Neural crest cell (in vitro differentiated cells): Measurements from ENCODE around the gene CDC42BPB. TPM values are rescaled to one million over a fixed set of nuclear protein-coding genes. Genes with fewer than 3 reads are reported as not detected.

Experiments used
- DNase-seq: peaks from one replicate; pipeline ENCODE4 v3.0.0; 2021; ENCODE audit warnings: low read depth, mixed read lengths, low spot score
- H3K27ac Mint-ChIP-seq: one replicate; pipeline ENCODE4 v1.8.0; 2021; ENCODE audit warnings: mild to moderate bottlenecking, mixed read lengths; ENCODE audit not compliant: unreplicated experiment
- H3K27me3 Mint-ChIP-seq: 2 replicates; pipeline ENCODE4 v1.8.0; 2021; ENCODE audit warnings: low read depth, mild to moderate bottlenecking, mixed read lengths
- H3K36me3 Mint-ChIP-seq: 2 replicates; pipeline ENCODE4 v1.8.0; 2021; ENCODE audit warnings: low read depth, mild to moderate bottlenecking, mixed read lengths
- H3K4me1 Mint-ChIP-seq: 2 replicates; pipeline ENCODE4 v1.8.0; 2021; ENCODE audit warnings: mixed read lengths
- H3K4me3 Mint-ChIP-seq: one replicate; pipeline ENCODE4 v1.8.0; 2021; ENCODE audit warnings: mild to moderate bottlenecking, mixed read lengths
- H3K9me3 Mint-ChIP-seq: 2 replicates; pipeline ENCODE4 v1.8.0; 2021; ENCODE audit warnings: mixed read lengths
- CTCF ChIP-seq: fragments of 200-600 bp; sonication (generic); conservative IDR thresholded peaks from 2 replicates; pipeline ENCODE4 v1.5.0; 2021; ENCODE audit warnings: antibody characterized with exemption, mild to moderate bottlenecking
- total RNA-seq: library from RNA; stranded (reverse); gene quantifications from 2 replicates; pipeline ENCODE4 v1.2.1, GENCODE V29; 2021

The CDC42BPB gene
- total RNA-seq, 1 donor from 2014 or later = 94.8 TPM

- Mint-ChIP-seq H3K4me1 (no peaks in the 10 kb centered on the region), H3K36me3 (no peaks in the 10 kb centered on the region), H3K27me3 (no peaks in the 10 kb centered on the region), H3K9me3 (no peaks in the 10 kb centered on the region), H3K27ac (peak overlapping the region; percentile 36), H3K4me3 (no peak overlapping the region)
- TF ChIP-seq CTCF = no peak
- no peak for DNase-seq
Observed at GRCh38 chr14:102889615-102890014, 167.7 kb downstream of the CDC42BPB start.

GRCh38 chr14:102888748-102889147 is 168.6 kb downstream of the CDC42BPB start:
- Mint-ChIP-seq H3K27me3 (no peaks in the 10 kb centered on the region), H3K36me3 (no peaks in the 10 kb centered on the region), H3K4me3 (no peak overlapping the region), H3K27ac (no peak overlapping the region), H3K4me1 (no peaks in the 10 kb centered on the region), H3K9me3 (no peaks in the 10 kb centered on the region)
- DNase-seq = no peak
- TF ChIP-seq CTCF = no peak

GRCh38 chr14:102885737-102886447 is 171.5 kb downstream of the CDC42BPB start:
- H3K4me3 Mint-ChIP-seq = no peak overlapping the region
- H3K9me3 Mint-ChIP-seq = no peaks in the 10 kb centered on the region
- peak overlapping the region; percentile 55 for H3K27ac Mint-ChIP-seq
- H3K36me3 Mint-ChIP-seq = no peaks in the 10 kb centered on the region
- TF ChIP-seq CTCF = no peak
- no peaks in the 10 kb centered on the region for H3K27me3 Mint-ChIP-seq
- no peak for DNase-seq
- no peaks in the 10 kb centered on the region for H3K4me1 Mint-ChIP-seq

GRCh38 chr14:102883554-102883953 is 173.8 kb downstream of the CDC42BPB start:
- Mint-ChIP-seq H3K9me3 (no peaks in the 10 kb centered on the region), H3K4me1 (no peaks in the 10 kb centered on the region), H3K36me3 (no peaks in the 10 kb centered on the region), H3K27me3 (no peaks in the 10 kb centered on the region), H3K4me3 (no peak overlapping the region), H3K27ac (no peak overlapping the region)
- DNase-seq = no peak
- no peak for TF ChIP-seq CTCF

GRCh38 chr14:102883089-102883541 is 174.2 kb downstream of the CDC42BPB start:
- Mint-ChIP-seq H3K9me3 (no peaks in the 10 kb centered on the region), H3K27me3 (no peaks in the 10 kb centered on the region), H3K4me1 (no peaks in the 10 kb centered on the region), H3K4me3 (no peak overlapping the region), H3K27ac (no peak overlapping the region), H3K36me3 (no peaks in the 10 kb centered on the region)
- no peak for DNase-seq
- TF ChIP-seq CTCF = no peak

Other genes with a start within 250 kb of the CDC42BPB start
- 0.23 and 0.66 TPM in 2 replicates for gene AMN, start 134.9 kb downstream of the CDC42BPB start, total RNA-seq
- not detected in 2 replicates for gene LBHD2, start 26.7 kb upstream of the CDC42BPB start, total RNA-seq
- gene EXOC3L4, start 37.2 kb upstream of the CDC42BPB start, total RNA-seq = not detected in 2 replicates
- 11.6 and 12.8 TPM in 2 replicates for gene TNFAIP2, start 65.9 kb upstream of the CDC42BPB start, total RNA-seq